Measurements from ENCODE around the gene STBD1.

GRCh38 chr4:76305971-76306881 lies at the start of gene STBD1:
- TF ChIP-seq ZBTB7A (IDR thresholded peaks at IDR 0.05; ENCODE audit: low read depth), result peak; percentile 87
- peak; percentile 33; the same call in 1 of the 2 replicates for TF ChIP-seq TCF12 (IDR thresholded peaks at IDR 0.05; ENCODE audit: low read depth)
- no peak for TF ChIP-seq USF1 (IDR thresholded peaks at IDR 0.05)
- no peak; the same call in none of the 2 replicates for TF ChIP-seq YY1 (IDR thresholded peaks at IDR 0.05; ENCODE audit: low read depth)
- no peak for TF ChIP-seq TEAD4 (IDR thresholded peaks at IDR 0.05)
- peak; percentile 54 for TF ChIP-seq TAF1 (IDR thresholded peaks at IDR 0.05; ENCODE audit: low read depth)
- TF ChIP-seq FOXM1 (IDR thresholded peaks at IDR 0.05; ENCODE audit: borderline replicate concordance, low read depth), result no peak
- TF ChIP-seq EP300 (IDR thresholded peaks at IDR 0.05; ENCODE audit: borderline replicate concordance), result no peak
- no peak; the same call in 1 of the 2 replicates for TF ChIP-seq RAD21 (IDR thresholded peaks at IDR 0.05; ENCODE audit: low read depth)
- peak; percentile 88 for TF ChIP-seq MAX (IDR thresholded peaks at IDR 0.05)
- TF ChIP-seq REST (IDR thresholded peaks at IDR 0.05; ENCODE audit: low read depth), result no peak
- TF ChIP-seq EGR1 (IDR thresholded peaks at IDR 0.05), result no peak
- no peak for TF ChIP-seq NFIC (IDR thresholded peaks at IDR 0.05)
- no peak for TF ChIP-seq CREB1 (IDR thresholded peaks at IDR 0.05; ENCODE audit: low read depth)
